CMK (cell line): ENCODE data around the gene HOXD10.

Source experiments
- DNase-seq: peaks from one replicate; pipeline ENCODE4 v3.0.0-alpha.2; 2010; ENCODE audit warnings: low read depth

Gene HOXD10

DNA sequence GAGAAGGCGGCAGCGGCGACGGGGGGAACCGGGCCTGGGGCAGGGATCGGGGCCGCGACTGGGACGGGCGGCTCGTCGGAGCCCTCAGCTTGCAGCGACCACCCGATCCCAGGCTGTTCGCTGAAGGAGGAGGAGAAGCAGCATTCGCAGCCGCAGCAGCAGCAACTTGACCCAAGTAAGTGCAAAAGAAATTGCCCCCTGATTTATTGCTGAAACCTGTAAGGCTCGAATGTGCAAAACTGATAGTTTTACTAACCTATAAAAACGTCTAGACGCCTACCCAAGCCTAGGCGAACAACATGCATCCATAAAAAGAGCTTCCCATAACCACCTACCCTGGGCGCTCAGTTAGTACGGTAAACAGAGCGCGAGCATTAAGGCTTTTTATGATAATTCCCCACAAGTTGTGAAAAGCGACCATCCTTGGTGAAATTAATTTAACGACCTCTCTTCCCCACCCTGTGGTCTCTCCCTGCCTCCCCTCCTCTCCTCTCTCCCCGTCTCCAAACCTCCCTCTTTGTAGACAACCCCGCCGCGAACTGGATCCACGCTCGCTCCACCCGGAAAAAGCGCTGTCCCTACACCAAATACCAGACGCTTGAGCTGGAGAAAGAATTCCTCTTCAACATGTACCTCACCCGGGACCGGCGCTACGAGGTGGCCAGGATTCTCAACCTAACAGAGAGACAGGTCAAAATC, 7.0 kb downstream of the HOXD10 start:
- no peak for DNase-seq

DNA sequence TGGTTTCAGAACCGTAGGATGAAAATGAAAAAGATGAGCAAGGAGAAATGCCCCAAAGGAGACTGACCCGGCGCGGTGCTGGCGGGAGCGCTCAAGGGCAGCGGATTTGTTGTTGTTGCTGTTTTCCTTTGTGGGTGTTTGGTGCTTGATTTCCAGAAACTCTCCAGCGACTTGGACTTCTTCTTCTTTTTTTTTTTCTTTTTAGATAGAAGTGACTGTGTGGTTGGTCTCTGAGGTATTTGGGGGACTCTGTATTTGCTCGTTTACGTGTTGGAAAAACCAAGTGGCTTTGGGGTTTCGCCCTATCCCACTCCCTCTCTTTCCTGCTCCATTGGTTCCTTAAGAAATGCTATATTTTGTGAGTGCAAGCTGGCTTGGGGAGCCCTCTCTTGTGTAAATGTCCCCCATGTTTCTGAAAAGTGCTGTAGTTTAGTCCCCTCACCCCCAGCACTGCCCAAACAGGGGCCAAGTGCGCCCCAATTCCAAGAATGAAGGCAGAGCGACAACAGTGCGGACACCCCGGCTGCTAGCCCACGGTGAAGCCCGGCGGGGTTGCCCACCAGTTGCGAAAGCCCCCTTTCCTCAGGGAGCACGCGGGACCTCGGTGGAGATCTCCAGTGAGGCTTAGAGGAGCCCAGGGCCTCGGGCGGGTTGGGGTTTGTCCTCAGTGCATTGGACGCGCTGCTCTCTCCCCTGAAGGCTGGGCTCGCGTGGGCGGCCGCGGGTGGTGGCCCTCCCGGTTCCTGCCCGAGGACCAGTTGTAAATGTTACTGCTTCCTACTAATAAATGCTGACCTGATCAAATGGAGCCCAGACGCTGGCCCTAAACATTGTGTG, 7.8 kb downstream of the HOXD10 start:
- no peak for DNase-seq

DNA sequence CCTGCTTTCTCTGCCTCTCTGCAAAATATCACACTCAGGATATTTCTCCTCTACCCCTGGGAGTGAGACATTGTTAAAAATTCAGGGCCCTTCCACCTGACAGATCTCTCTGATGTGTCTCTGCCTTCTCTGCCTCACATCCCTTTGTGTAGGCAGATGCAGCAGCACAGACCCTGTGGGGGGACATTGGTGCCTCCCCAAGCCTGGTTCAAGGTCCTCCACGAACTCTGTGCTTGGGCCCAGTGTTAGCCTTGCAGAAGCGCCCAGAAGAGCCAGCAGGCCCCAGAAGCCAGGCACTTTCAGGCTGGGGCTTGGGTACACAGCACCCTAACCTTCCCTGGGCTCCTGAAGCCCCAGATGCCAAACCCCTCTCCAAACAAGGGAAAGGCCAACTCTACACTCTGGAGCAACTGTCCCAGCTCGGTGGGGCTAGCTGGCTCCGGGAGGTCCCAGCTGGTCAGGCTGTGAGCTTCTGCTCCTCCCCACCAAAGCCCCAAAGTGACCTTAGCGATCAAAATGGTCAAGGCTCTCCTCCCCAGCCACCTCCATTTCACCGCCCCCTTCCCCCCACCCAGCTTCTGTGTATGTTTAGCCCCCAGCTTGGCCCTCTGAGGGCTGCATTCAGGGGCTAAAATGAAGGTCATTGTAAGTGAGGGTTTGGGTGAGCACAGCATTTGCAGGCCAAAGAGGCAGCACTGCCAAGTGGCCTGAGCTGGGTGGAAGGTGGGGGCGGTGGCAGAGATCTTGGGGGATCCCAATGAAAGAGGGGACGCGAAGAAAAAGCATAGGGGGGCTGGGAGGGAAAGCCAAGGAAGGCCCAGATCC, 8.6 kb downstream of the HOXD10 start:
- DNase-seq: no peak

DNA sequence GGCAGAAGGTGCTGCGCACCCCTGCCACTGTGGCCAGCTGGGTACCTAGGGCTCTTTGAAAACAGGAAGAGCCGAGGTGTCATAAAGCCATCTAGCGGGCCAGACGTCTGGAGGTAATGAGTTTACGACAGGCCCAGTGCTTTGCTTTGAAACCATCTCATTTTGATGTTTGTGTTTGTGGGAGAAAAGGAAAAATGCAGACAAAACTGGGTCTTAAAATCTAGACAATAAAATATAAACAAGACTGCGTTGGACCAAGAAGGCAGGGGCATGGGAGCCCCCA, 9.1 kb downstream of the HOXD10 start:
- no peak for DNase-seq

DNA sequence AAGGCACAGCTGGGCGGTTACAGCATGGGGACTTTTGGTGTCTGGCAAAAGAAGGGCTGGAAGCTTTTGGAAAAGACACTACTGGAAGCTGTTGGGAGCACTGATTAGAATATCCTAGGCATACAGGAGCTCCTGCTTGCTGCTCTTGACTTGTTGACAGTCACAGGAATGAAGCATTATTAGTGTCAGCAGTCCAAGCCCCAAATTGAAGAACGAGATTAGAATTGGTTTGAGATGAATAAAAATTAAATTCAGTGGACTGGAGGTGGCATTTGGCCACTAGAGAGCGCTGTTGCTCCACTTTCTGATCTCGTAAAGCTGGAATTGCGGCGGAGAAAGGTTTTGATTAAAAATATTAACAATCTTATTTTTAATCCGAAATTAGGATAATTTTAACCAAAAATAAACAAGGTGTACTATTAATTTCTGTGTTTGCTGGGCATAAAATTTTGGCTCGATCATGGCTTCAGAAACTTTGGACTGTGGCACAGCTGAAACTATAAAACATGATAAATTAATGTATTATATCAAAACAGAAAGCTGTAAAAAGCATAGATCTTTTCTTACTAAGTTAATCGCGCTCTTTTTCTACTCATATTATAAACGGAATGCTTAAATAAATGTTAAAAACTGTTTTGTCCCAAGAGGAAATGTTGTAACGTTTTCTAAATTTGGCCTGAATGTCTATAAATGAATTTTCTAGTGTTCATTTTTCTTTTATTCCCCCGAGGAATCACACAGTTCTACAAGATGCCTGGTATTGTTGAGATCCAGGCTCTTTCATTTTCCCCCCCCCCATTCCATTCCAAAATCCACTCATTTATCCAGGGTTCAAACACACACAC, 10.6 kb downstream of the HOXD10 start:
- DNase-seq: peak; percentile 17

DNA sequence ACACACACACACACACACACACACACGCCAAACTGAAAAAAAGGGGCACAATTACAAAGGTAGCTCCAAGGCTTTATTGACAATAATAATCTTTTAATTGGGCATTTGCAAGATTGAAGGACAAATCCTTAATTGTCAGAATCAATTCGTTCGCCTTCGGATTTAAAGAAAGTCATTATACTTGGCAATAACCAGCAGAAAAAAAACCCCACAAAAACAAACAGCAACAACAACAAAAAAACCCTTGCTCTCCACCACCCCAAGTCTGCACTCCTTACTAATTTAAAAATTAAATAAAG, 11.1 kb downstream of the HOXD10 start:
- no peak for DNase-seq

DNA sequence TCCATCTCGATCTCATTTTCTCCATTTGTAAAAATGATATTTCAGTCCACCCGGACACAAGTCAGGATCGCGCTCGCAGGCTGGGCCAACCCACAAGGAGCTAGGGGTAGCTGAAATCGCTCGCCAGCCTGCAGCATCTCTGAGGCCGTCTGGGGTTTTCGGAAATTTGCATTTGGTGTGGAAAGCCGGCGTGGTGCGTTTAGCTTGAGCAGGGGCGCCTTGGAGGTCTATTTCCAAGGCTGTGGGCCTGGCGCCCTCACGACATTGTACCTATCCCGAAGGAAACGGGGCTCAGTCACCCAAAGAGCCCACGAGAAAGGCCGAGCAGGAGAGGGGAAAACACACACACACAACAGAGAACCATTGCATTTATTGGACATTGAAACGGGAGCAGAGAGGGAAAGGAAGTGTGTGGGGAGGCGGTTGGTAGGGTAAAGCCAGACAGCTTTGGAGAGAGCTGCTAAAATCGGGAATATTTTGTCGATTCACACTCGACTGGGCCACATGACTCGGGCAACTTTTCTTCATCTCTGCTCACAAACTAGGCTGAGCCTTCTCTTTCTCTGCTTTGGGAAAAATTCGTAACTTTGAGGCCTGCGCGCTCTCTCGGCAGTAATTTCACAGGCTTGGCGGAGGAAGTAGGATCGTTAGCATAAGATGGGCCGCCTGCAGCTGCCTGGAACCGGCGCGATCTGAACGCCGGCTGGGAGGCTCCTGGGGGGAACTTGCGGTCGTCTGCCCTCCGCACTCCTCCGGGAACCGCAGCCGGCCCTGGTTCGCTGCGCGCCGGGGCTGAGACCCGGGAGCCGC, 11.8 kb downstream of the HOXD10 start:
- DNase-seq: no peak

DNA sequence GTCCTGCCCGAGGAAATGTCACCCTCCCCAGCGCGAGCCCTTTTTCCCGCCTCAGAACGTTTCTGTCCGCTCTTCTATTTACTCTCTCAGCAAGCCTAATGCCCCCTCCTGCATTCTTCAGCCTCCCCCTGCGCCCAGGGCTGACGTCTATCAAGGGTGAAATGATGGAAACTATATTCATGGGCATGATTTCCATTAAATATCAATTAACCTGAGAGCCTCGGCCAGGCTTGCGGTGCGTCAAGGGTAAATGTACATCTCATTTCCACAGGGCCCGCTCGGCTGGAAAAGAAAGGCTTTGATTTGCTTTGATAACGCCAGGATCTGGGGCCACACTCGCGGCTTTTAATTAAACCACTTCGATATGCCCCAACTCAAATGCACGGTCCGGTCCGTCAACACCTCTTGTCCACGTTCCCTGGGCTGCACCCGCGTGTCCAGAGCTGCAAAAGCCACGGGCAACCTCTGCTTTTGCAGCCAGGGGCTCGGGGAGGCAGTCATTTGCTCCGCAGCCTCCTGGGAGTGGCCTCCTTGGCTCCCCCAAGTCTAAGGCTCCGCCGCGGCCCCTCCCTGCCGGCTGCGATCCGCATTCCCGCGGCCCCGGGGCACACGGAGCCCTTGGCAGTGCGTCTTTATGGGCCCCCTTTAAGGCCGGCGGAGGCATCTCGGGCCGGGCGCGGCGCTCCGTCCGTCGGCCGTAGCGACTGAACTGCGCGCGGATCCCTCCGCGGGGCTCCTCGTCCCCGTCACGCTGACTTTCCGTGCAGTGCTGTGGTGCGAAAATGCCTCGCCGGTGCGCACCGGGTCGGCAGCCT, 12.6 kb downstream of the HOXD10 start, which contains the start of gene HOXD8:
HOXD8 (plus strand) TSS at position 724 of the 815 bp plus-strand sequence. CDS start 662 bp downstream, outside the sequence.
- no peak for DNase-seq

DNA sequence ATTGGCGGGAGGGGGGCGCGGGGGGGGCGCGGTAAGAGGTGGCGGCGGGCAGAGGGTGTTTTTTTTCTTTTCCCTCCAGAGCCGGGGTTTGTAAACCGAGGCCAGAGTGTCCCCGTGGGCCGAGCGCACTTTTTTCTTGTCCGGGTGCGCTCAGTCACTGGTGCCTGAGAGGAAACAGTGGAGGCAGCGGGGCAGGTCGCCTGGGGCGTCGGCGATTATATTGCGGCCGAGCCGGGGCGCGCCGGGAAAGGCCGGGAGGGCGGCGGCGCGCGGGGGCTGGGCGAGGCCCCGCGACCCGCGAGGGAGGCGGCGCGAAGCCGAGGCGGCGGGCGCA, 13.2 kb downstream of the HOXD10 start:
- DNase-seq: no peak

DNA sequence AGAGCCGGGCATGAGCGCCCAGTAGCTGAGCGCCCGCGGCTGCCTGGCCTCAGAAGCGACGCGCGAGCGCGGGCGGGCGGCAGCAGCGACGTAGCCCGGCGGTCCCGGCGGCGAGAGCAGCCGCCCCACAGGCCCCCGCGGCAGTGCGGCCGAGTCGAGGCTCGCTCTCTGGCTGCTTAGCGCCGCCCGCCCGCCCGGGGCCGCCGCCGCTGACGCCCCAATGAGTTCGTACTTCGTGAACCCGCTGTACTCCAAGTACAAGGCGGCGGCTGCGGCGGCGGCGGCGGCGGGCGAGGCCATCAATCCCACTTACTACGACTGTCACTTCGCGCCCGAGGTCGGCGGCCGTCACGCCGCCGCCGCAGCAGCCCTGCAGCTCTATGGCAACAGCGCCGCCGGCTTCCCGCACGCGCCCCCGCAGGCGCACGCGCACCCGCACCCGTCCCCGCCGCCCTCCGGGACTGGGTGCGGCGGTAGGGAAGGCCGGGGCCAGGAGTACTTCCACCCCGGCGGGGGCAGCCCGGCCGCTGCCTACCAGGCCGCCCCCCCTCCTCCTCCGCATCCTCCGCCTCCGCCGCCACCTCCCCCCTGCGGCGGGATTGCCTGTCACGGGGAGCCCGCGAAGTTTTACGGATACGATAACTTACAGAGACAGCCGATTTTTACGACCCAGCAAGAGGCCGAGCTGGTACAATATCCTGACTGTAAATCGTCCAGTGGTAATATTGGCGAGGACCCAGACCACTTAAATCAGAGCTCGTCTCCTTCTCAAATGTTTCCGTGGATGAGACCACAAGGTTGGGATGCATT, 13.8 kb downstream of the HOXD10 start:
- no peak for DNase-seq

DNA sequence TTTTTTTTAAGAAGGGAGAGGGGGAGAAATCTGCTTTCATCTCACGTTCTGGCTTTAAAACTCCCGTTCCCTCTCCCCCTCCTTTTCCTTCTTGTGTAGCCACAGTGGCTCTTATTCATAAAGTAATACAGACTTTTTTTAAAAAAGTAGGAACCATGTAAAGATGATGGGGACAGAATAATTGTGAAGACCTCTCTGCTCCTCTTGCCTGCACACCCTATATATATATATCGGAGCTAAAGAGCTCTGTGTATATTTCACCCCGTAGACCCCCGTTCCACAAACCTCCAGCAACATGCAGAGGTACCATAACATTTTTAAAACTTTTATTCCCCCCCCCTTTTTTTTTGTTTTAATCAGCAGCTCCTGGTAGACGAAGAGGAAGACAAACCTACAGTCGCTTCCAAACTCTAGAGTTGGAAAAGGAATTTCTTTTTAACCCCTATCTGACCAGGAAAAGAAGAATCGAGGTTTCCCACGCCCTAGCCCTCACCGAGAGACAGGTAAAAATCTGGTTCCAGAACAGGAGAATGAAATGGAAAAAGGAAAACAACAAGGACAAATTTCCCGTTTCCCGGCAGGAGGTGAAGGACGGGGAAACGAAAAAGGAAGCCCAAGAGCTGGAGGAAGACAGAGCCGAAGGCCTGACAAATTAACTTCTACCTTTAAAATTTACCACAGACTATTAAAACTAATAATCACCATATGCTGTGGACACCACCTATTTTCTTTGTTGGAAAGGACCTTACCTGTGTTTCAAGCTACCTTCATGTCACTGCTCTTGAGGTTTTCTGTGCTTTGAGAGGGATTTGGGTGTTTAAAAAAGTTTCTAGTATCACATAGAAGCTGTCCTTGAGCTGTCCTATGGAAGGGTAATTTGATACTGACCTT, 14.6 kb downstream of the HOXD10 start:
- no peak for DNase-seq

DNA sequence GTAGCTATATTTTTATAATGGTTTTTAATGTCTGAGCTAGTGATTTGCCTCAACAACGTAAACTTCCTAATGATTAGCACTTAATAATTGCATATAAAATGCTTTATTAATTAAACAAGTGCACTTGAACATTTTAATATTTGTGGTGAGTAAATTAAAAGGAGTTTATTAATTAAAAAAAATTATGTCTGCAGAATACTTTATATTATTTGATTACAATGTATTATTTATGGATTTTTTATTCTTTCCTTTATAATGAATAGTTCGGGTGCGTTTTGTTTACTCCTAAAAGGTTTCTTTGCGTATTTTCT, 15.2 kb downstream of the HOXD10 start:
- no peak for DNase-seq

DNA sequence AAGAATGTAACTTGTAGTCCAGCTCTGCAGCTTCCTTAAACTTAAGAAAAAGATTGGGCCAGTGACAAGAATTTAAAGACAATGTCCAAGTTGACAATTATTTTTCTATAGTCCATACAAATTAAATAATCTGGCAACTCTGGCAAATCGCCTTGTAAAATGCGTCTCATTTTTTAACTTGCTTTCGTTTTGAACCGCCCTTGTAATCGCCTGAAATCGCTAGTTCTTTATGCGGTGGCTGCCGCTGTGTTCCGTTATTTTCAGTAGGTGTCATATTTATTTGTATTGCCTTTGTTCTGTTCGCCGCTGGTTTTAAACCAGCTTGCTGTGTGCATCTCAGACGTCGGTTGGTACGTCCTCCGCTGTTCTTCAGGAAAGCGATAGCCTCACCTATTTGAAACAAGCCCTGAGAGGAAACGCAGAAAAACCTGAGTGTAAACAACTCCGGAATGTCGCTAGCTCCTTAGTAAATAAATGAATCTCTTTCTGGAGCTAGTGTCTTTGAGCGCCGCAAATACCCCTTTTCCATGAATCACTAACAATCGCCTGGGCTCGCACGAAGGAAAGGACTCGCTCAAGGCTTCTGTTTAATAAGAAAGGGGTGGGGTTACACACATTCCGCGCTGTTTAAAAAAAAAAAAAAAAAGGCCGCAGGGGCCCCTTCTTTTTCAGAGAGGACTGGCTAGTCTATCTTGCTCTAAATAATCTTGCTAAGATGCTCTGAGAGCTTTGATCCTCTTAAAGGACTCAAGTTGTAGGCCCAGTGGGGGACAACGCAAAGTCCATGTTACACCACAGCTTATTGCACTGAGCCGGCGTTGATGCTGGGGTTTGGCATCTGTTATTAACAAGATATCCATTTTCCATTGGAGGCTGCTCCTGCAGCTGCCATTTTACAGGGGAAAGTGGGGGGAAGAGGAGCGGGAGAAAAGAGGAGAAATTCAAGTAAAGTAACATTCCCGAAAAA, 15.9 kb downstream of the HOXD10 start:
- no peak for DNase-seq

DNA sequence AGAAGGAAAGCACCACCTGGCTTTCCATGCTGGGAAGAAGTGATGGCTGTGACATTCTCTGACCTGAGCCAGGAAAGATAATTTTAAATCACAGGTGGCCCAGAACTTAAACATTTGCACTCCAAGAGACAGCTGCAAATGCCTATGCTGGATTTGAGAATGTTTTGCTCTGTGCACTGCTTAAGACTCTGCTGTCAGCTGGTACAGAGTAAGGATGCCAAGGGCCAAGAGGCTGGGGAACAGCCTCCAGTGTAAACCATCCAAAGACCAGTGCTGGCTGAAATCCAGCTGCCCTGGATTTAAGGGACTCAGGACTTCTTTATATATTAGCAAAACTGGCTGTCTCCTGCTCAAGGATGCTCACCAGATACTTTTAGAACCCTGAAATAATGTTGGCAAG, 16.8 kb downstream of the HOXD10 start:
- DNase-seq: no peak

DNA sequence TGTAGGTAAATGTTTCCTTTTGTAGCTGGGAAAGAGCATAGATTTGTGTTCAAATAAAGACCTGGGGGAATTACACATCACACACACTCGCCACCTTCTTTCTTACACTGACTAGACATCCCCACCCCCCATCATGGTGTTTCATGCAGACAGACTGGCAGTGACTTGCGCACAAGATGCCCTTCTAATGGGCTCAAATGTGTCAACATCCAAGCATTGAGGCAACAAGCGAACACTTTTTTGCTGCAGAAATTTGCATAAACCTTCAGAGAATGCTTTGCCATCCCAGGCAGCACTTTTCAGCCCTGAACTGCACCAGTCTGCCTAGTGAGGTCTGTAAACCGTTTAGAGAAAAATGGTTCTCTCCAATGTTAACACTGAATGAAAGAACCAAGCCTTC, 17.5 kb downstream of the HOXD10 start:
- no peak for DNase-seq

DNA sequence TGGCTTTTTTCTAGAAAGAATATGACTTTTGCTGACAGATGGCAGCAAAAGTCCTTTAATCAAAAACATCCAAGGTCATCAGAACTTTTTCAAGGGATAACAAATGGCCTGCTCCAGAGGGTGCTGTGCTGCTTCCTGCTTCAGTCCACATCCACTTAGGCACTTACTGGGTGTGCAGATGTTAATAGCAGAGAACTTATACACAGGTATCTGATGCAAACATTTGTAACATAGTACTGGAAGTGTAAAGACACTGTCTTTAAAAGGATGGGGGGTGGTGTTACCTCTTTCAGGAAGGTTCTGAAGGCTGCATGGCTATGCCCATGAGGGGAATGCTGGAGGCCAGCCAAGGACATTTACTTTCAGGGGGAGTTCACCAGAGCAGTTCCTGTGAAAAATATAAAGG, 18.5 kb downstream of the HOXD10 start:
- no peak for DNase-seq

DNA sequence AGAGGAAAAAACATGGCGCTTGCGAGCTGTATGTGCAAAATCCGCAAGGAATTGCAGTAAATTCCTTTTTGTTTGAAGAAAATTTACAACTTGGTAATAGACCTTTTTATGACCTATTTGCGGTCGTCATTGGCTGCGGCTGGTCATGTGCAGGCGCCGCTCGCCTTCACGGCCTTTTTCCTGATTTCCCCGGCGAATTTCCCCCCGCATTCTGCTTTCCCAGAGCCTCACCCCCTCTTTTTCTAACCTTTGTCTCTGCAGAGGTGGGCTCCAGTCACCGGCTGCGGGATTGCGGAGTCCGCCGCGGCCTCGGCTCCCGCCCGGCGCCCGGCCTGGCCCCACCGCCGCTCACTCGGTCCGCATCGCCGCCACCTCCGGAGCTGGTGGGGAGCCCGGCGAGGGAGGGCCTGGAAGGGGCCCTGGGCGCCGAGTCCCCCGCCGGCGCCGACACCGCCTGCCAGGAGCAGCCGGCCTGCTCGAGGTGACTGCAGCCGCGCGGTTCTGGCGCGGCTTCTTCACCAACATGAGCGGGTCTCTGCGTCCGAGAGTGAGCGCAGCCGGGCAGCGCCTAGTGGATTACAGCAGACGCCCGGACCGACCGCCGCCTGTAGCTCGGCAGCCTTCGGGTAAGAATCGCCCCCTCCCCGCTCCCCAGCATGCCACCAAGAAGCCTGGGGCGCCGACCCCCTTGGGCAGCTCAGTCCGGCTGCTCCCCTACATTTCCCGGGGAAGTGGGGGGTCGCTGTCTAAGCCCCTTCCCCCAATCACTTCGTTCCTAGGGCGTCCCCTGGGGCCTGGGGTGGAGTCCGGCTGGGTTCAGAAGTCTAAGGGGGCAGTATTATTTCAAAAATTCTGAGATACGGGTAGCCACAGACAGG, 20.0 kb downstream of the HOXD10 start:
- DNase-seq: no peak
